Measurements from ENCODE around the gene DYNAP.

The DYNAP gene

DNA sequence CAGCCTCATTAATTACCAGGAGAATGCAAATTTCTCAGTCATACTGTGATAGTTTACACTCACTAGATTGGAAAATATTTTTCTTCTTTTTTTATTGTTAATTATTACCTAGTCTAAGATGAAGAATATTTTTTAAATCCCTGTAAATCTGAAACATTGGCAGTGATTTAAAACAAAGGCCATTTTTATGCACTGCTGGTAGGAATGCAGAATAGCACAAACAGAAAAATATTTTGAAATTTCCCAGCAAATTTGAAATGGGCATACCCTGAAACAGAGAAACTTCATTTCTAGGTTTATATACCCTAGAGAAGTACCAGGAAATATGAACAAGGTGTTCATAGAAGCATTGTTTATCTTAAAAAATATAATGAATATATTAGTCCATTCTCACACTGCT lies 31.0 kb downstream of the DYNAP start:
- no peak for DNase-seq (ENCODE audit: low read depth)
- TF ChIP-seq, protein P1, sequence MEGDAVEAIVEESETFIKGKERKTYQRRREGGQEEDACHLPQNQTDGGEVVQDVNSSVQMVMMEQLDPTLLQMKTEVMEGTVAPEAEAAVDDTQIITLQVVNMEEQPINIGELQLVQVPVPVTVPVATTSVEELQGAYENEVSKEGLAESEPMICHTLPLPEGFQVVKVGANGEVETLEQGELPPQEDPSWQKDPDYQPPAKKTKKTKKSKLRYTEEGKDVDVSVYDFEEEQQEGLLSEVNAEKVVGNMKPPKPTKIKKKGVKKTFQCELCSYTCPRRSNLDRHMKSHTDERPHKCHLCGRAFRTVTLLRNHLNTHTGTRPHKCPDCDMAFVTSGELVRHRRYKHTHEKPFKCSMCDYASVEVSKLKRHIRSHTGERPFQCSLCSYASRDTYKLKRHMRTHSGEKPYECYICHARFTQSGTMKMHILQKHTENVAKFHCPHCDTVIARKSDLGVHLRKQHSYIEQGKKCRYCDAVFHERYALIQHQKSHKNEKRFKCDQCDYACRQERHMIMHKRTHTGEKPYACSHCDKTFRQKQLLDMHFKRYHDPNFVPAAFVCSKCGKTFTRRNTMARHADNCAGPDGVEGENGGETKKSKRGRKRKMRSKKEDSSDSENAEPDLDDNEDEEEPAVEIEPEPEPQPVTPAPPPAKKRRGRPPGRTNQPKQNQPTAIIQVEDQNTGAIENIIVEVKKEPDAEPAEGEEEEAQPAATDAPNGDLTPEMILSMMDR (IDR thresholded peaks at IDR 0.05; ENCODE audit: low read length, missing control alignments): peak; percentile 29
- no peak overlapping the region for H3K4me3 ChIP-seq (replicated peaks; ENCODE audit: low read depth, low read length)

DNA sequence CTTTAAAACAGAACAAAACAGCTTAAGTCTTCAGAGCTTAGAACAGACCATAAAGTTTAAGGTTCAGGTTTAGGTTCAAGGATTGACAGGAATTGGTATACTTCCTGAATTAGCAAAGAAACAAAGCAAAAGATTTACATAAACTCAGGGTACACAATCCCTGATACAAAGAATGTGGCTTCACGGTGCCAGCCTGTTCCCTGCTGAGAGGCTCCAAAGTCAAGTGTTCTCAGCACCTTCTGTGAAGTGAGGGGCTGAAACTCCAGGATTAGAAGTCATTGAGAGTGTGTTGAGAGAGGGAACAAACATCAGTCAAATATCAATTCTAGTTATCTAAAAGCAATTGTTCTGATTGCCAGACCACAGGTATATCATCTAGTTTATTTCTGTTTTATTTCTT lies 35.7 kb downstream of the DYNAP start:
- no peak for DNase-seq (ENCODE audit: low read depth)
- TF ChIP-seq, protein P1 (IDR thresholded peaks at IDR 0.05; ENCODE audit: low read length, missing control alignments): no peak
- no peak overlapping the region for H3K4me3 ChIP-seq (replicated peaks; ENCODE audit: low read depth, low read length)

- TF ChIP-seq, protein P1 (IDR thresholded peaks at IDR 0.05; ENCODE audit: low read length, missing control alignments): no peak
- no peak for DNase-seq (ENCODE audit: low read depth)
- H3K4me3 ChIP-seq (replicated peaks; ENCODE audit: low read depth, low read length): no peak overlapping the region
Observed at GRCh38 chr18:54630963-54631362, 39.9 kb downstream of the DYNAP start.

DNA sequence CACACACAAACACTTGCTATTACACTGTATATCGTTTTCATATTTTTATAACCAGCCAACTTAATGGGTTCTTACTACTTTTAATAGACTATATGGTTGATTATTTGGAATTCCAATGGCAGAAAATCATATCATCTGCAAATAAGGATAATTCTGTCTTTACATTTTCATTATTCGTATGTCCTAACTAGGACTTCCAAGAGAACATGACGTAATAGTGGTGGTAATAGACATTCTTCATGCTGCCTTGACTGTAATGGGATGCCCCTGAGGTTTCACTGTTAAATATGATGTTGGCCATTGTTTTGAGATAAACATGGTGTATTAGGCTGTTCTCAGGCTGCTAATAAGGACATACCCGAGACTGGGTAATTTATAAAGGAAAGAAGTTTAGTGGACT lies 45.2 kb downstream of the DYNAP start:
- no peak for DNase-seq (ENCODE audit: low read depth)
- TF ChIP-seq, protein P1 (IDR thresholded peaks at IDR 0.05; ENCODE audit: low read length, missing control alignments): no peak
- no peak overlapping the region for H3K4me3 ChIP-seq (replicated peaks; ENCODE audit: low read depth, low read length)

DNA sequence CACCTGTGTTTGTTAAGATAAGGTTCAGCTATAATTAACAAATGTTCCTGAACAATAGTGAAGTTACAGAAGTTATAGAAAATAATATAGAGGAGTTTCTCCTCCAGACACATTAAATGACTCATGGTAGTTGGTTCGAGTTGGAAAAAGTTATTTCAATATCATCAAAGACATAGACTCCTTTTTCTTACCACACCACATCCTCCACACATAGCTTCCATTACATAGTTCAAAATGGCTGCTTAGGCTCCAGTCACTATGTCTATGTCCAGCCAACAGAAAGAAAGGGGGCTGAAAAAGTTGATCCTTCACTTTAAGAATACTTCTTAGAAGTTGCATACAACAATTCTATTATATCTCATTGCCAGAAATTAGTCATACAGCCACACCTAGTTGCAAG lies 50.7 kb downstream of the DYNAP start:
- TF ChIP-seq, protein P1 (IDR thresholded peaks at IDR 0.05; ENCODE audit: low read length, missing control alignments): no peak
- no peak for DNase-seq (ENCODE audit: low read depth)
- H3K4me3 ChIP-seq (replicated peaks; ENCODE audit: low read depth, low read length): no peak overlapping the region

DNA sequence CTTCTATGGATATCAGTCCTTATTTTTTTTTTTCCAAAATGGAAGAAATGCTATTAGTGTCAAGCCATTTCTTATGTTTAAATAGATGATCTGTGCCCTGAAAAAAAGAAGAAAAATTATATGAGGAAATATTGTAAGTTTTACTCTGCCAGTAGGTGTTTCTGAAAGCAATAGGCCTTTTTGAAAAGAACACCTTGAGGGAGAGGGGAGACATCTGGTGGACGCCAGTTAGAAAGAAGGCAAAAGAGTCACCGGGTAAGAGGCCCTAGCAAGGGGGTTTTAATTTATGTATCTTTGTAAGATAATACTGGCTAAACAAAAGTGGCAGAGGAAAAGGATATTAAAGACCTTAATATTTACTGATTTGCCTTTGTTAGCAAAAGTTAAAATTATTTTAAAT lies 56.1 kb downstream of the DYNAP start:
- H3K4me3 ChIP-seq (replicated peaks; ENCODE audit: low read depth, low read length): no peak overlapping the region
- TF ChIP-seq, protein P1 (IDR thresholded peaks at IDR 0.05; ENCODE audit: low read length, missing control alignments): peak; percentile 38
- DNase-seq (ENCODE audit: low read depth): peak; percentile 41

All from fibroblast of pulmonary artery (primary cell).